Cardiac septum (tissue), 1 donor: ENCODE results near the gene ARHGEF10L. TPM values are rescaled to one million over a fixed set of nuclear protein-coding genes. Genes with fewer than 3 reads are reported as not detected.

Source experiments
- DNase-seq: peaks from one replicate; pipeline ENCODE4 v3.0.0-alpha.2; 2020; ENCODE audit warnings: low spot score
- intact Hi-C: fragments of 100-400 bp; cut with DNase I; formaldehyde crosslinking; loops from one replicate; pipeline ENCODE4 v1.14.0; 2022
- total RNA-seq: library from RNA; stranded (reverse); fragmentation: NEBNext Ultra II Directional; extraction: Animal tissue kit (Norgen Biotek cat#: 25700); gene quantifications from one replicate; pipeline ENCODE4 v1.2.1, GENCODE V29; 2021
- donor health status: DM: no; HTN: no; CAD: no.

Gene ARHGEF10L
- total RNA-seq, 1 donor from 2014 or later = 59.8 TPM

DNA sequence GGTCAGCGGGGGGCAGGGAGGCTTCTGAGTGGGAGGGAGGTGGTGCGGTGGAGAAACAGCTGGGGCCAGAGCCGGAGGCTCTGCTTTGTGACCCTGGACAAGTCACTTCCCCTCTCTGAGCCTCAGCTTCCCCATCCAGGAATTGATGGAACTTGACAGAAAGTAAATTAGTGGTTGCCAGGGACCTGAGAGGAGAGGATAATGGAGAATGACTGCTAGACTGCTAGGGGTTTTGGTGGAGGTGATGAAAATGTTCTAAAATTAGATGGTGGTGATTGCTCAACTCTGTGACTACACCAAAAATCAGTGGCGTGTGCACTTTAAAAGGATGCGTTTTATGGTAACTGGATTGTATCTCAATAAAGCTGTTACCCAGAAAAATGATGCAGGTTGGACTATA is 100.9 kb downstream of the ARHGEF10L start:
- intact Hi-C loops = no loop called here
- DNase-seq = no peak

DNA sequence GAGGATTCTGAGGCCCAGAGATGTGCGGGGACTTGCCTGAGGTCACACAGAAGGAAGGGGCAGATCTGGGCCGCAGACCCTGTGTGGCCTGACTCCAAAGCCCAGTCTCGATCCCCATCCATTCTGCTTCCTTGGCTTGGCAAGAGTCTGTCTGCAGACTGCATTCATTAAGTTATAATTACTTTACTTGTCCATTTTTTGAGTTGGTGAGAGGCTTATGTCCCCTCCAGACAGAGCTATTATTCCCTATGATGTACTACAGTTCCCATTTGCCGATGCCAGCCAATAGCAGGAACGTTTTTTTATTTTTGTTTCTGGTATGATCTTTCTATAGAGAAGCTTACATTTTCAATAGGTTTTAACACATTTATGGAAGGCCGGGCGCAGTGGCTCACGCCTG is 101.5 kb downstream of the ARHGEF10L start:
- intact Hi-C loops = no loop called here
- DNase-seq = no peak

DNA sequence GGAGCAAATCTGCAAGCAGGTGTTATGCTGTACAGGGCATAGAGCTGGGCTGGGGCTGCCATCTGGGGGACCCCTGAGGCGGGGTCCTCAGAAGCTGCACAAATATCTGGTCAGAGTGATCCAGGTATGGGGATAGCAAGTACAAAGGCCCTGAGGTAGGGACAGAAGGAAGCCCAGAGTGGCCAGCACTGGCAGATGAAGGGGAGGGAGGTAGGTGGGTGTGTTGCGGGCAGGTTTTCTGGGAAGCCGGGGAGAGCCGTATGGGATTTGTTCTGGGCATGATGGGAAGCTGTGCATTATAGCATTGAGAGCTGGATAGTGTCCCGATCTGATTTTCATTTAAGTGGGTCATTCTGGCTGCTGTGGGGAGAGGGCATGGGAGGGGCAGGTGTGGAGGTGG is 102.7 kb downstream of the ARHGEF10L start:
- intact Hi-C loops = no loop called here
- no peak for DNase-seq

DNA sequence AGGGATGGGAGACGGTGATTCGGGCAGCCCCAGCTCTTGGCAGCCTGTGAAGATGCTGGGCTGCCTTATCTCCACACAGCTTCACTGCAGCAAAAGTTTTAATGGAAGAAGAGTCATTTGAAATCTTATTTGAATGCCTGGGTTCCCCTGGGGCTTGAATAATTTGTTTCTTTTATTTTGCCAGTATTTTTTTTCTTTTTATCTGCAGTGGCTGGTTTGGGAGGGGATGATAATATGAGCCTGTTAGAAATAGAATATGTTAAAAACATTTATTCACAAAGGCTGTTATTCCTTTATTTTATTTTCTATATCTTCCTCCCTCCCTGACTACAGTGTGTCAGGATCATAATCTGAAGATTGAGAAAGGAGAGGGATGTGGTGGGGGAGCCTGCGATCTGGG is 103.4 kb downstream of the ARHGEF10L start:
- DNase-seq = no peak
- intact Hi-C loops = no loop called here

DNA sequence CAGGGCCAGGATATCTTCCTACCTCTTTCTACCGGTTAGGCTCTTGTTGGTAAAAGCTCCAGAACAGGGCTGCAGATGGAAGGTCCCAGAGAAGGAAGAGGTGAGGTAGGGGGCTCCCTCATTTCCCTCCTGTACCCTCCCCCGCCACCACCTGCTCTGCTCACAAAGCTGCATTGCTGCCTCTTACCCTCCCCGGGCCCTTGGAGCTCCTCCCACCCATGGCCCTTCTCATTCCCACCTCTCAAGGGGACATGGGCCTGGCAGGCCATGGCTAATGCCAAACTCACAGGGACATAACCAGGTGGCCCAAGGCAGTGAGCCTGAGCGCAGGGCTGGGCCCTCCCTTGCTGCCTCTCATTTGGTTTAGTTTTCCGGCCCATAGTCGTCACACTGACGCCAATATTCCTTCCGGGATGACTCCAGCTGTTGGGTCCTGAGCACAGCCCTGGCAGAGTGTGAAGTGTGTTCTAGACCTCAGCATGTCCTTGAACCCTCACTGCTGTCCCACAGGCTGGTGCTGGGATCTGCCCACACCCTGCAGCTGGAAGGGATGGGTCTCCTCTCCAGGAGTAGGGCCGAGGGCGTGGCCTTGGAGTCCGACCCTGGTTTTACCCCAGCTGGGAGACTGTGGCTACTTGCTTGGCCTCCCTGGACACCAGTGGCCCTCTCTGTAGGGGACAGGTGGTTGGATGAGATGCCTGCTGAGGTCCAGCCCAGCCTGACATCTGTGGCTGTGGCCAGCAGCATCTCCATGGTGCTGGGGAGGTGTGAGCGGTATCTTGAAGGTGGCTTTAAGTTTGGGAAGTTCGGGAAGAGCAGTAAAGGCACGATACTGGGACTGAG is 104.6 kb downstream of the ARHGEF10L start:
- intact Hi-C loops = no loop called here
- no peak for DNase-seq

DNA sequence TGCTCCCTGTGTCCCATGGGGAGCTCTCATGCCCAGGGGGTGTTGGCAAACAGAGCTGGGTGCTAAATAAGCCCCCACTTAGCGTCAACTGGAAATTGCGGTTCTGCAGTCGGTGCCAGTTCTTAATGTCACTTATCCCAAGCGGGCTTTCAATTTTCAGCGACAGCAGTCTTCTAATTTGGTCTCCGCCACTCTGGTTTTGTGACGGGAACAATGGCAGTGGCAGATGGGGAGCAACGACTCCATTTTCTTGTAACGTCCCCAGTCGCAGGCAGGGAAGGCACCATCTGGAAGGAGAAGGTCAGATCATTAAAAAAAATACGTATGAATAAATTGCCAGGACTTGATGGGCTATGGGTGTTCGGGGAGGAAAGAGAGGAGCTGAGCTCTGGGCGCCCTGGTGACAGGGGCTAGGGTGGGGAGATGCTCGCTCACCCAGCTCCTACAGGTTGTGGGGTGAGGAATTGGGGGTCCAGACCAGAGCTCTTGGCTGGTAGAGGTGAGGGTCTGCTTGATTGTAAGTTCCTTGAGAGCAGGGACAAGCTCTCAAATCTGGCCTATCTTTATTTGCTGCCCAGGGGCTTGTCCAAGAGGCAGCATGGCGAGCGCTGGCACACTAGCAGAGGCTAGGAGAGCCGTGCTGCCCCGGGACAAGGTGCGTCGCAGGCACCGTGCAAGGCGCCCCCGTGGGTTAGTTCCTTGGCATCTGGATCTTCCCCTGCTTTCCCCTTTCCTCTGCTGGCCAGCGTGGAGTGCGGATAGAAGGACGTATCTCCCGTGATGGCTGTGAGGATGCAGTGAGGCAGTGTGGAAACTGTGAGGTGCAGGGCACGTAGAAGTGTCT is 105.8 kb downstream of the ARHGEF10L start:
- intact Hi-C loops = no loop called here
- no peak for DNase-seq

DNA sequence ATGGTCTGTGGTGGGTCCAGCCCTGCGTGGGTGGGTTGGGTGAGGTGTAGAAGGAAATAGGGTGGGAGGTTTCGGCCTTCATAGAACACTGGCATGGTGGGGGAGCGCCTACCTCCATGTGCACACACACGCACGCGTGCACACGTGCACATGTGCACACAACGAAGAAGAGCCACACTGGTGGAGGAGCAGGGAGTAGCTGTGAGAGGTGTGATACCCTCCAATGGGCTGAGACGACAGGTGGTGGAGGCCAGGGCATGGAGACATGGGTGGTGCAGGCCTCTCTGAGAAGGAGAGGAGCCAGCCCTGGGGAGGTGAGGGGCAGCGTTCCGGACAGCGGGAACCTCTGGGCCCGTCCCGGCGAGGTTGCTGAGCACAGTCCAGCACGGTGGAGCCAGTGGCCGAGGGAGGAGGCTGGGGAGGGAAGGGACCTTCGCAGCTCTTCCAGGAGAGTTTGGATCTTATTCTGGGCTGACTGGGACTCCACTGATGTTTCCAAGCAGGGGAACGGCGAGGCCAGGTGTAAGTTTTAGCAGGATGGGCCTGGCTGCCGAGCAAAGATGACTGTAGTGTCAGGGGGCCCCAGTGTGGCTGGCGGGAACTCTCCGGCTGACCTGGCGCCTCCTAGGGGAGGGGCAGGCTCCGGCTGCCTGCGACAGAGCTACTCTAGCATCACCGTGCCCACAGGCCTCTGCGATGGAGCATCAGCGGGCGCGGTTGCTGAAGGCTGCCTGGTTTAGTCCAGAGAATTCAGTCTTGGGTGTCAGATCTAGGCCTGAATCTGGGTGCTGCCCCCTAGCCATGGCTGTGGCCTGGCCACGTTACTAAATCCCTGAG is 107.2 kb downstream of the ARHGEF10L start:
- no peak for DNase-seq
- intact Hi-C loops = no loop called here

DNA sequence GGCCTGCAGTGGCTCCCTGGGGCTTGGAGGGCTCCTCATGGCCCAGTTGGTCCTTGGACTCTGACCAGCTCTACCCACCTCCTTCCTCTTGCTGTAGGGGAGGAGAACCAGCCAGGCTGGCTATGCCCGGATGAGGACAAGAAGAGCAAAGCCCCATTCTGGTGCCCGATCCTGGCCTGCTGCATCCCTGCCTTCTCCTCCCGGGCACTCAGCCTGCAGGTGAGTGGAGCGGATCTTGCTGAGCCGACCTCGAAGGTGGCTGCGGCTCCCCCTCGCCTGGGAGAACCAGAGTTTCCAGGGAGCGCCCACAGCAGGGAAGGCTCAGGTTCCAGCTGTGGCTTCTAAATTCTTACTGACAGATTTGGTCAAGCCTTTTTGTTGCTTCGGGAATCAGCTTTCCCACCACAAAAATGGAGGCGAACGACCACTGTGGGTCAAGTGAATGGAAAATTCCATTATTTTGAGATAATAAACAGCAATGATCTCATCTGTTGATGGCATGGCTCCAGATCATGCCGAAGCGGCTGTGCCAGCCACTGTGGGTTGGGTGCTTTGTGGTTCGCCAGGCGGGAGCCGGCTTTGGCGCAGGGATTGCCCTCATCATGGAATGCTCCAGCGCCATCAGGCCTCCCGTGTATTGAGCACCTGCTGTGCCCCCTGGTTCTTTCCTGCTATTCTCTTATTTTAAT is 109.1 kb downstream of the ARHGEF10L start:
- intact Hi-C loops = no loop called here
- no peak for DNase-seq

DNA sequence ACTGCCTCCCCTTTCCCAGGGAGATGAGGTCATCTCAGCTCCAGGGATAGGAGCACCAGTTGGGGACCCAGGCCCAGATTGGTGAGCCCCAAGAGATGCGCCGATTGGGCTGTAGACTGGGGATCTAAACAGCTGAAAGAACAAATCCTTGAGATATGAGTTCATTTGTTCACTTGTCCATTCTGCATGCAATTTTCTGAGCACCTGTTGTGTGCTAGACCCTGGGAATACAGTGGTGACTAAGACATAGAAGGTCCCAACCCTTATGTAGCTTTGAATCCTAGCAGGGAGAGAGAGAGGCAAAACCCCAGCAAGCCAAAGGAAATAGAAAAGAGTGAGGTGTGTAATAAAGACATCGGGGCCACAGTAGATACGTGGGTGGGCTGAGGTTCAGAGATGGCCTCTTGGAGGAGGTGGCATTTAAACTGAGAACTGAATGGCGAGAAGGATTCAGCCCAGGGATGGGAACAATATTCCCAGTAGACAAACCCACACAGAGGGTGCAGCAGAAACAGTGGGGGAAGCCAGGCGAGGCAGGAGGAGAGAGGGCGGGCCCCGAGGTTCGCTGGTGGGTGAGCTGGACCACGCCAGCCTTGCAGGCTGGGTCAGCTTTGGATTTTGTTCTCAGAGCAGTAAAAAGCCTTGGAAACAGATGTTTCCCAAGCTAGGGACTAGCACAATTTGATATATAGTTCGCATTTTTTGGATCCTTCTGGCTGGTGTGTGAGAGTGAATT is 110.0 kb downstream of the ARHGEF10L start:
- intact Hi-C loops = loop anchor here (5.0 kb wide), 1 partner anchor 453 kb away; no protein-coding TSS in a partner anchor
- no peak for DNase-seq

DNA sequence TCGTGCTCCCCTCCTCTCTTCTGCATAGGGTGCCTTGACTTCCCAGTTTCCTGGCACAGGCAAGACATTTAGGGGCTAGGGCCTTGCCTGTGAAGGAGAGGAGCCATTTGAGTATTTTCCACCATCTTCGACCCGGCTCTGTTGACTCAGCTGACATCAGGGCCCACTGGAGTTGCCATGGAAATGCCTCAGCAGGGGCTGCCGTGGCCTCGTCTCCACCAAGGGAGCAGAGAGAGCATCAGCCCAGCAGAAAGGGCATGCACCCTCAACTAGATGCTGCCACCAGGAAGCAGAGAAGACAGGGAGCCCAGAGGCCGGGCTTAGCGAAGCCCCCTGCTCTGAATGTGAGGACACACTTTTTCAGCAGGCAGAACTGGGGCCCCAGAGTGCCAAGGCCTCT is 113.8 kb downstream of the ARHGEF10L start:
- intact Hi-C loops = loop anchor here (5.0 kb wide), 1 partner anchor 449 kb away; no protein-coding TSS in a partner anchor
- DNase-seq = no peak

DNA sequence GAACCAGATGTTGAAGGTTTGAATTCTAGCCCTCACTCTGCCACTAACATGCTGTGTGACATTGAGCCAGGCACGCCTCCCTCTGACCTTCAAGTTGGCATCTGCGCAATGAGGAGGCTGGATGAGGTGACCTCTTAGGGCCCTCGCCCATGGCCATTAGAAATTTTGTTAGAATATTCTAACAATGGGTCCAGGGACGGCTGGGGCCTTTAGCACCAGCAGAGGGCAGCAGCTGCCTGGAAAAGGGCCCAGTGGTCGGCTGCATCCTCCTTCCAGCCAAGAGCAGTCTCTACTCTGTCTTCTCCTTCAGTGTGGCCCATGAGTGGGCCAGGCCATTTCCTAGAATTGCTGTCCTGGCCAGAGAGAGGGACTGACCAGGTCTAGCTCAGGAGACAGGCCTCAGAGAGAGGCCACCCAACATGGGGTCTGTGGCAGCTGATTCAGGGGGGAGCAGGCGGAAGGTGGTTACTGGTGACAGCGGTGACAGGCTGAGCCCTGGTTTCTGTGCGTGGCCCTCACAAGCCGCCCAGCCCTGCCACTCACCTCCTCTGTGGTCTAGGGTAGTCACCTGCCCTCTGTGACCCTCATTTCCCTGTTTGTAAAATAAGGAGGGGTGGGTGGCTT is 114.3 kb downstream of the ARHGEF10L start:
- DNase-seq = no peak
- intact Hi-C loops = loop anchor here (5.0 kb wide), 1 partner anchor 448 kb away; no protein-coding TSS in a partner anchor

DNA sequence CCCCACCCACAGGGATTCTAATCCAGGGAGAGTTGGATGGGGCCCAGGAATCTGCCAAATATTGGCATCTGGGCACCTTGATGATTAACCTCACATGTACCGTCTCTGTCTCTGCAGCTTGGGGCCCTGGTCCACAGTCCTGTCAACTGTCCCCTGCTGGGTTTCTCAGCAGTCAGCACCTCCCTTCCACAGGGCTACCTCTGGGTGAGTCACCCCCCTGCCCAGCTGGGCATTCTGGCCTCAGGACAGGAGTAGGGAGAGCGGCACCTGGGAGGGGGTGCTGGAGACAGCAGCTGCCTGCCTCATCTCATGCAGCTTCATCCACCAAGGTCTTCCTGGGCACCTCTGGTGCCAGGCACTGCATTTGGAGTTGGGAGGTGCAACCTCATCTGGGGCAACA is 115.0 kb downstream of the ARHGEF10L start:
- intact Hi-C loops = loop anchor here (5.0 kb wide), 1 partner anchor 448 kb away; no protein-coding TSS in a partner anchor
- DNase-seq = no peak

DNA sequence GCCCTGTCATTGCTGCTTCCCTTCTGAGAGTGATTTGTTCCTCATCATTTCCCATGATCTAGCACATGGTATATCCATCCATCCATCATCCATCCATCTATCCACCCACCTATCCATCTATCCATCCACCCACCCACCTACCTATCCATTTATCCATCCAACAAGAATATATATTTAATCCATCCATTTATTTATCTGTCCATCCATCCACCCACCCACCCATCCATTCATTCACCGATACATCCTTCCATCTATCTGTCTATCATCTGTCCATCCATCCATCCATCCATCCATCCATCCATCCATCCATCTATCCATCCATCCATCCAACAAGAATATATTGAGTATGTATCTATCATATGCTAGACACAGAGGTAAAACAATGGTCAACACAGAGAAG is 115.7 kb downstream of the ARHGEF10L start:
- intact Hi-C loops = no loop called here
- DNase-seq = no peak

DNA sequence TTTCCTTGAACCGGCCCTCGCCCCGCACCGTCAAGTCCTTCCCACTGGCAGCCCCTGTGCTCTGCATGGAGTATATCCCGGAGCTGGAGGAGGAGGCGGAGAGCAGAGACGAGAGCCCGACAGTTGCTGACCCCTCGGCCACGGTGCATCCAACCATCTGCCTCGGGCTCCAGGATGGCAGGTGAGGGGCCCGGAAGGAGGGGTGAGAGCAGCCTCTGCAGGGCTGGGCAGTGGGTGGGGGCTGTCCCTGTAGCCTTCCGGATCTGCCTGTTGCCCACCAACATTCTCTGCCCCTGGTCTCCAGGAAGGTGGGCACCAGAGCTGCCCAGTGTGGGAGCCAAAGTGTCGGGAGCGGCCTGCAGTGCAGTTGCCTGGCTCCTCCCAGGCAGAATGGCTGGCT is 116.4 kb downstream of the ARHGEF10L start:
- intact Hi-C loops = no loop called here
- DNase-seq = no peak

DNA sequence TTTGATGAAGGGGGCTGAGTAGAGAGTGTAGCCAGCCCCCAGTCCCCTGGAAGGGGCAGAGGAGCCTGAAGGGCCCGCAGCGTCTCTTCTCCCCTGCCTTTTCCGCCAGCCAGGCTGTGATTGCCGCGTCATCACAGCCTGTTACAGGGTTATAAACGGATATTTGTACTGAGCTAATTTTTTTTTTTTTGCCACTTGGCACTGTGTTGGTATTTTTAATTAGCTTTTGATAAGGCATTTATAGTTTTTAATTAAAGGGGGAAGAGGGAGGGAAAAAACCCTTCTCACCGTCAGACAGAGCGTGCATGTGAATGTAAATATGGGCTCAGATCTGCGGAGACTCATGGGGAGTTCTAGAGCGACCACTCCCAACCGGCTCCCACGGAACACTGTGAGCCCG is 117.9 kb downstream of the ARHGEF10L start:
- DNase-seq = no peak
- intact Hi-C loops = no loop called here

DNA sequence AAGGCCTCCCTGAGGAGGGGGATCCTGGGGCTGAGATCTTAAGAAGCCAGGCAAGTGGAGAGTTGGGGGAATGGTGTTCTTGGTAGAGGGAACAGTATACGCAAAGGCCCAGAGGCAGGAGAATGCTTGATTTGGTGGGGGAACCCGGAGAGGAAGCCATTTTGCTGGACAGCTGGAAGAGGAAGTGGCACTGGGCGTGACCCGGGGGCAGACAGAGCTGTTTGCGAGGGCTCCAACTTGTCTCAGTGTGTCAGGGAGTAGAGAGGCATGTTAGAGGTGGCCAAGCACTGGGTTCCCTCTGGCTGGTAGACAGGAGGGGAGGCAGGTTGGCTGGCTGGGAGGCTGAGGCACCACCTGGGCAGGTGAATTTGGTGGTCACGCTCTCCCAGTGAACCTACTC is 119.3 kb downstream of the ARHGEF10L start:
- no peak for DNase-seq
- intact Hi-C loops = no loop called here

DNA sequence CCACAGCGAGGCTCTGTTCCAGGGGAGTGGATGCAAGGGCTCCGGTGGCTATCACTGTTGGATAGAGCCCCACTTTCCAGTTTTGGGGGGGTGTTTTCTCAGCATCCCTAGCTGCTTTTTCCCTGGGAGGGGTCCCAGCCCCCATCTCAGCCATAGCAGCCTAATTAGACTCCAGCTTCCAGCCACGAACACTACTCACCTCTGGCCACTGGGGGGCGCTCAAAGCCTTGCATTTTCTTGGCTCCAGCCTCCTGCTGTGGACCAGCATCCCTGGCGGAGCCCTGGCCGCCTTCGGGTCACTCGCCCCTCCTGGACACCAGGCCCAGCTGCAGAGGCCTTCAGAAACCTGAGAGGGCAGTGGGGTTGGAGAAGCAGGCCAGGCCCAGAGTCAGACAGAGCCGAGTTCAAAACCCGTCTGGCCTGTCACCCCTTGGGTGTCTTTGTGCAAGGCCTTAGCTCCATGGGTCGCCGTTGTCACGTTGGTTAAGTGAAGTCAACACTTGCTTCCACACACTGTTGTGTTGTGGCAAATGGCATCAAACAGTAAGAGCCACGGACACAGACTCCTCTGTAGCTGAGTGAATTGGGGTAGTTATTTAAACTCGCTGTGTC is 122.2 kb downstream of the ARHGEF10L start:
- intact Hi-C loops = loop anchor here (10.0 kb wide), 1 partner anchor 913 kb away; no protein-coding TSS in a partner anchor
- no peak for DNase-seq

DNA sequence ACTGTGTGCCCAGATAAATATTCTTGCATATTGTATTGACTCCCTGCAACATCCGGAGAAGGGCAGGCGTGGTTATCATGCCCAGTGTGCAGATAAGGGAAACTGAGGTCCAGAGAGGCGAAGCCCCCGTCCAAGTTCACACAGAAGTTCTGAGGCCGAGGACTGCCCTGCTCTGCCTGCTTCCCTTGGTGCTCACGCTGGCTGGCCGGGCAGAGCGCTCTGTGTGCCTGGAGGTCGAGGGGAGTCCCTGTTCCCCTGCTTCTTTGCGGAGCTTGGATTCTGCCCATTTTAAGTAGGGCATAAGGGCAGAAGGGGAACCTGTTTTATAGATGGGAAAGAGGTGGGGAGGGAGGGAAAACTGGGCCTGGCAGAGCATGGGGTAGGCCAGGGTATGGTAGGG is 122.8 kb downstream of the ARHGEF10L start:
- no peak for DNase-seq
- intact Hi-C loops = loop anchor here (10.0 kb wide), 1 partner anchor 913 kb away; no protein-coding TSS in a partner anchor
